ENCODE data around the gene GALNT3.

The GALNT3 gene

GRCh38 chr2:165793779-165794535 lies at the start of gene GALNT3:
TSS of gene GALNT3 (minus strand) at chr2:165794247. CDS start at chr2:165770700, 23,547 bp downstream.
- DNase-seq (ENCODE audit: low spot score): no peak

GRCh38 chr2:165843351-165843750 lies 49.3 kb upstream of the GALNT3 start:
- no peak for DNase-seq (ENCODE audit: low spot score)

- no peak for DNase-seq (ENCODE audit: low spot score)
Measured at GRCh38 chr2:165840333-165840958, 46.4 kb upstream of the GALNT3 start.

GRCh38 chr2:165839610-165840009 lies 45.6 kb upstream of the GALNT3 start:
- no peak for DNase-seq (ENCODE audit: low spot score)

GRCh38 chr2:165837122-165837521 lies 43.1 kb upstream of the GALNT3 start:
- no peak for DNase-seq (ENCODE audit: low spot score)

- DNase-seq (ENCODE audit: low spot score): no peak
Measured at GRCh38 chr2:165835363-165835762, 41.3 kb upstream of the GALNT3 start.

- DNase-seq (ENCODE audit: low spot score): no peak
Measured at GRCh38 chr2:165833156-165833555, 39.1 kb upstream of the GALNT3 start.

GRCh38 chr2:165827921-165828276 lies 33.9 kb upstream of the GALNT3 start:
- DNase-seq (ENCODE audit: low spot score): no peak

GRCh38 chr2:165827016-165827920 lies 33.2 kb upstream of the GALNT3 start:
- no peak for DNase-seq (ENCODE audit: low spot score)

GRCh38 chr2:165825041-165825440 lies 31.0 kb upstream of the GALNT3 start:
- DNase-seq (ENCODE audit: low spot score): no peak

- DNase-seq (ENCODE audit: low spot score): no peak
Measured at GRCh38 chr2:165820296-165820695, 26.2 kb upstream of the GALNT3 start.

- no peak for DNase-seq (ENCODE audit: low spot score)
Measured at GRCh38 chr2:165818920-165819319, 24.9 kb upstream of the GALNT3 start.

GRCh38 chr2:165815299-165816141 lies 21.5 kb upstream of the GALNT3 start:
- DNase-seq (ENCODE audit: low spot score): no peak

GRCh38 chr2:165814473-165814872 lies 20.4 kb upstream of the GALNT3 start:
- DNase-seq (ENCODE audit: low spot score): no peak

GRCh38 chr2:165811592-165812370 lies 17.7 kb upstream of the GALNT3 start:
- no peak for DNase-seq (ENCODE audit: low spot score)

GRCh38 chr2:165810418-165810817 lies 16.4 kb upstream of the GALNT3 start:
- no peak for DNase-seq (ENCODE audit: low spot score)

GRCh38 chr2:165804719-165805118 lies 10.7 kb upstream of the GALNT3 start:
- no peak for DNase-seq (ENCODE audit: low spot score)

- DNase-seq (ENCODE audit: low spot score): no peak
Measured at GRCh38 chr2:165803123-165803760, 9.2 kb upstream of the GALNT3 start.

- DNase-seq (ENCODE audit: low spot score): no peak
Measured at GRCh38 chr2:165801176-165801575, 7.1 kb upstream of the GALNT3 start.

GRCh38 chr2:165796819-165797530 lies 2.9 kb upstream of the GALNT3 start:
- no peak for DNase-seq (ENCODE audit: low spot score)

Data from HuH-7 (cell line).